K562 (cell line): Measurements from ENCODE around the gene PIH1D1. TPM values are rescaled to one million over a fixed set of nuclear protein-coding genes. Genes with fewer than 3 reads are reported as not detected.

Experiments
- ATAC-seq: fragments of 200-7000 bp; cut with Tn5 transposase; 3 replicates; pipeline ENCODE4 v1.9.1; 2020; ENCODE audit warnings: moderate library complexity
- BruUV-seq: library from RNA; stranded (reverse); fragments of 400-500 nt; replicated peaks from 2 replicates; lab custom pipeline; 2021; lab: Mats Ljungman, UMichigan
- CTCF ChIA-PET: fragments of 300-600 bp; formaldehyde crosslinking; extraction: SDS; loops from one replicate; lab custom pipeline; 2021; ENCODE audit warnings: low intra/inter-chr PET ratio; lab: Yijun Ruan, JAX
- POLR2A ChIA-PET: fragments of 300-600, 350-650 bp; sonication (Branson Sonifier 250); formaldehyde crosslinking; extraction: SDS; loops from one replicate; lab custom pipeline; 2021; ENCODE audit warnings: antibody characterized with exemption, inconsistent platforms; lab: Yijun Ruan, JAX
- DNase-seq, 4 experiments: peaks; one replicate each; pipeline versions ENCODE4 v3.0.0 to v3.0.0-alpha.2; 2011 to 2018; ENCODE audit warnings: low spot score in 3 of 4, mixed read lengths in 3 of 4; ENCODE audit errors: extremely low read depth in 1 of 4
- FAIRE-seq: peaks from 2 replicates; lab custom pipeline; 2011; peaks lifted over from hg19 to GRCh38; lab: Jason Lieb, UNC
- H2AFZ ChIP-seq: 2 replicates; pipeline ENCODE4 v1.6.0; 2011; ENCODE audit warnings: low read depth, low read length, control low read depth, inconsistent platforms
- H3K27ac ChIP-seq: fragments of 200-600 bp; 3 replicates; pipeline ENCODE4 v1.8.0; 2011; ENCODE audit warnings: low read depth, mild to moderate bottlenecking, control low read depth, inconsistent platforms, low read length, moderate library complexity, mixed read lengths; ENCODE audit errors: extremely low read depth
- H3K27me3 ChIP-seq, 2 experiments: fragments of 300-600 bp in 1 of 2; 2 replicates in 1 of 2; 3 replicates in 1 of 2; pipeline versions ENCODE4 v1.6.0 to v1.8.0; 2011; ENCODE audit warnings: inconsistent platforms in 2 of 2, low read length in 2 of 2, mild to moderate bottlenecking in 1 of 2, mixed read lengths in 1 of 2, moderate library complexity in 1 of 2; ENCODE audit not compliant: control insufficient read depth in 2 of 2, insufficient read depth in 2 of 2
- H3K36me3 ChIP-seq: fragments of 300-600 bp; 3 replicates; pipeline ENCODE4 v1.8.0; 2011; ENCODE audit warnings: mild to moderate bottlenecking, low read length, inconsistent platforms; ENCODE audit not compliant: control insufficient read depth, insufficient read depth
- H3K4me1 ChIP-seq, 2 experiments: fragments of 200-600 bp in 1 of 2; replicated peaks in 1 of 2; 2 replicates in 1 of 2; 3 replicates in 1 of 2; pipeline versions ENCODE4 v1.5.1 to v1.8.0; 2011; ENCODE audit warnings: inconsistent platforms in 2 of 2, low read length in 2 of 2, mild to moderate bottlenecking in 1 of 2, mixed read lengths in 1 of 2, moderate library complexity in 1 of 2; ENCODE audit not compliant: control insufficient read depth in 2 of 2, insufficient read depth in 2 of 2
- H3K4me2 ChIP-seq: 2 replicates; pipeline ENCODE4 v1.6.1; 2011; ENCODE audit warnings: low read length, control low read depth, inconsistent platforms, mixed read lengths; ENCODE audit not compliant: insufficient read depth
- H3K4me3 ChIP-seq: fragments of 200-600 bp; sonication (generic), shearing (Covaris generic); 2 replicates; pipeline ENCODE4 v1.5.1; 2016; ENCODE audit warnings: control low read depth, inconsistent platforms
- H3K79me2 ChIP-seq: fragments of 200-600 bp; 3 replicates; pipeline ENCODE4 v1.8.0; 2011; ENCODE audit warnings: low read length, inconsistent platforms; ENCODE audit not compliant: control insufficient read depth, insufficient read depth
- H3K9ac ChIP-seq, 2 experiments: 2 replicates each; pipeline versions ENCODE4 v1.6.0 to v1.6.1; 2011; ENCODE audit warnings: low read depth in 2 of 2, low read length in 2 of 2, control low read depth in 1 of 2, inconsistent platforms in 1 of 2, mild to moderate bottlenecking in 1 of 2, mixed read lengths in 1 of 2; ENCODE audit not compliant: insufficient read depth in 1 of 2
- H3K9me1 ChIP-seq: one replicate; pipeline ENCODE4 v1.6.0; 2011; ENCODE audit warnings: inconsistent platforms, mild to moderate bottlenecking, low read length, moderate library complexity; ENCODE audit not compliant: control insufficient read depth, insufficient read depth
- H3K9me3 ChIP-seq: replicated peaks from 2 replicates; pipeline ENCODE4 v1.5.1; 2011; ENCODE audit warnings: low read depth, low read length, inconsistent platforms; ENCODE audit not compliant: control insufficient read depth, insufficient read depth
- H4K20me1 ChIP-seq: replicated peaks from 2 replicates; pipeline ENCODE4 v1.6.1; 2011; ENCODE audit warnings: low read length, inconsistent platforms, mixed read lengths; ENCODE audit not compliant: control insufficient read depth, insufficient read depth
- BACH1 ChIP-seq: fragments of 200-800 bp; sonication (Bioruptor generic); IDR thresholded peaks from 2 replicates; pipeline ENCODE4 v1.6.1; 2016; ENCODE audit warnings: missing genetic modification characterization, missing compliant biosample characterization
- CC2D1A ChIP-seq: fragments of 450-650 bp; IDR thresholded peaks from 2 replicates; pipeline ENCODE4 v1.6.1; 2017; ENCODE audit warnings: mild to moderate bottlenecking
- CHCHD3 ChIP-seq: fragments of 250-450 bp; sonication (Bioruptor Pico); IDR thresholded peaks from 2 replicates; pipeline ENCODE4 v2.1.2; 2022; ENCODE audit warnings: mild to moderate bottlenecking
- EHMT2 ChIP-seq: fragments of 450-650 bp; IDR thresholded peaks from 2 replicates; pipeline ENCODE4 v1.6.1; 2018; ENCODE audit warnings: antibody characterized with exemption
- FOXM1 ChIP-seq, 2 experiments: fragments of 450-650 bp in 1 of 2; sonication (generic) in 1 of 2; formaldehyde crosslinking in 1 of 2; IDR thresholded peaks; 2 replicates each; pipeline versions ENCODE4 v1.6.1 to v1.9.0; 2017 to 2022; ENCODE audit warnings: low read depth in 2 of 2, mild to moderate bottlenecking in 2 of 2, missing genetic modification reagents in 1 of 2, moderate library complexity in 1 of 2
- NELFE ChIP-seq: IDR thresholded peaks from 2 replicates; pipeline ENCODE4 v1.6.1; 2011; ENCODE audit warnings: mild to moderate bottlenecking; ENCODE audit not compliant: insufficient read depth, insufficient read length
- NFATC3 ChIP-seq: fragments of 450-650 bp; IDR thresholded peaks from 2 replicates; pipeline ENCODE4 v1.6.1; 2017; ENCODE audit warnings: mild to moderate bottlenecking
- NFXL1 ChIP-seq: fragments of 450-650 bp; formaldehyde crosslinking; IDR thresholded peaks from 2 replicates; pipeline ENCODE4 v1.4.0; 2021; ENCODE audit warnings: mild to moderate bottlenecking
- PHF8 ChIP-seq: fragments of 200-600 bp; sonication (generic); IDR thresholded peaks from 2 replicates; pipeline ENCODE4 v1.6.1; 2012; ENCODE audit warnings: mixed run types, mild to moderate bottlenecking, inconsistent platforms, low read length, moderate library complexity, borderline replicate concordance
- POLR2A ChIP-seq: fragments of 450-650 bp; conservative IDR thresholded peaks from 2 replicates; pipeline ENCODE4 v1.6.1; 2016
- SRF ChIP-seq, 2 experiments: fragments of 250-450, 450-650 bp in 1 of 2; sonication (Bioruptor Pico) in 1 of 2; sonication (generic) in 1 of 2; formaldehyde crosslinking; IDR thresholded peaks; 2 replicates each; pipeline versions ENCODE4 v1.5.0 to v1.5.1; 2020 to 2022; ENCODE audit warnings: mild to moderate bottlenecking in 1 of 2, missing genetic modification reagents in 1 of 2
- TAF7 ChIP-seq: fragments of 450-650 bp; IDR thresholded peaks from 2 replicates; pipeline ENCODE4 v1.6.1; 2016; ENCODE audit warnings: missing genetic modification characterization, missing compliant biosample characterization
- THAP7 ChIP-seq: fragments of 250-450 bp; sonication (Bioruptor Pico); IDR thresholded peaks from 2 replicates; pipeline ENCODE4 v1.5.0; 2021
- THRA ChIP-seq: fragments of 450-650 bp; IDR thresholded peaks from 2 replicates; pipeline ENCODE4 v1.6.1; 2017; ENCODE audit warnings: mild to moderate bottlenecking, moderate library complexity
- WHSC1 ChIP-seq: IDR thresholded peaks from one replicate; pipeline ENCODE4 v1.6.1; 2012; ENCODE audit warnings: low read length, control low read depth, inconsistent platforms
- ZNF12 ChIP-seq: sonication (generic); formaldehyde crosslinking; IDR thresholded peaks from 2 replicates; pipeline ENCODE4 v1.4.0; 2020; ENCODE audit warnings: mild to moderate bottlenecking, missing genetic modification reagents
- ZNF143 ChIP-seq: sonication (generic); formaldehyde crosslinking; IDR thresholded peaks from 2 replicates; pipeline ENCODE4 v1.9.0; 2022; ENCODE audit warnings: mild to moderate bottlenecking, missing genetic modification reagents
- ZNF165 ChIP-seq: fragments of 250-450 bp; sonication (Bioruptor Pico); IDR thresholded peaks from 2 replicates; pipeline ENCODE4 v1.4.0; 2020; ENCODE audit warnings: borderline replicate concordance
- ZNF583 ChIP-seq: fragments of 250-450 bp; sonication (Bioruptor Pico); IDR thresholded peaks from 2 replicates; pipeline ENCODE4 v1.4.0; 2020
- ZNF77 ChIP-seq: fragments of 250-450 bp; sonication (Bioruptor Pico); IDR thresholded peaks from 2 replicates; pipeline ENCODE4 v1.5.0; 2020
- WGBS: fragments of 100-300 bp; shearing (Covaris generic); methylation state at CpG from one replicate; pipeline ENCODE4 v1.1.6; 2016; ENCODE audit warnings: low coverage, mixed read lengths; ENCODE audit not compliant: insufficient coverage; ENCODE audit errors: missing lambda C conversion rate; 5-methylcytosine and 5-hydroxymethylcytosine counted together
- in situ Hi-C: fragments of 300-500 bp; cut with MboI; formaldehyde crosslinking; loops from 4 replicates; pipeline ENCODE4 v1.15.0; 2018; ENCODE audit warnings: inconsistent platforms, mixed read lengths
- intact Hi-C: fragments of 100-400 bp; cut with micrococcal nuclease; formaldehyde crosslinking; loops from 2 replicates; pipeline ENCODE4 v1.14.2; 2022
- polyA plus RNA-seq, 8 experiments: library from polyadenylated mRNA; depleted of rRNA in 4 of 8; stranded (reverse) in 5 of 8; unstranded in 3 of 8; fragments of >200 nt; fragmentation: Nextera tagmentation in 2 of 8; fragmentation: Illumina TruSeq in 1 of 8; extraction: Ambion mirVana in 2 of 8; extraction: Trizol in 1 of 8; gene quantifications; 2 replicates each; pipeline versions ENCODE4 v1.2.1 to v1.2.3, GENCODE V29; 2011 to 2014; ENCODE audit warnings: inconsistent platforms in 1 of 8, missing spikeins in 1 of 8
- total RNA-seq, 7 experiments: library from RNA; depleted of rRNA in 6 of 7; stranded (reverse); fragments of >200 nt in 6 of 7; fragmentation: Illumina TruSeq in 2 of 7; extraction: Trizol in 2 of 7; gene quantifications; 2 replicates each; pipeline versions ENCODE4 v1.2.1 to v1.2.3, GENCODE V29; 2011 to 2021; ENCODE audit warnings: low replicate concordance in 1 of 7

Gene PIH1D1
- total and polyA plus RNA-seq, 9 of the 15 experiments (the other 6 are each of a cell fraction or from before 2014, with no cell fraction given) = 26.5 to 224 (median 137) TPM

- TF ChIP-seq BACH1 = no peak
- no peak for TF ChIP-seq ZNF165 (CRISPR knock-in tag)
- no peak for TF ChIP-seq WHSC1
- no peak for TF ChIP-seq FOXM1 (IDR thresholded peaks at IDR 0.05; ENCODE audit: low read depth)
- no peak for TF ChIP-seq FOXM1 (CRISPR knock-in tag; IDR thresholded peaks at IDR 0.05; ENCODE audit: low read depth)
- no peak for TF ChIP-seq ZNF583
These were observed 41.2 kb upstream of the PIH1D1 start (continued) for GRCh38 chr19:49492573-49493405.

GRCh38 chr19:49491804-49492572 is 40.4 kb upstream of the PIH1D1 start:
- H3K27me3 ChIP-seq = no peaks in the 10 kb centered on the region
- H3K4me3 ChIP-seq = no peak overlapping the region
- no peaks in the 10 kb centered on the region for H3K9me3 ChIP-seq
- peak overlapping the region in 1 of 2 experiments; percentile 77; a peak in 1 of 4 replicates for H3K9ac ChIP-seq
- H3K27ac ChIP-seq = peak overlapping the region; percentile 42; the same call in 1 of the 3 replicates
- in situ Hi-C loops (loop anchor here (10.0 kb wide), 1 partner anchor 383 kb away; the partner anchor contains the start of genes AKT1S1 and TBC1D17), intact Hi-C loops (no loop called here)
- H3K9me1 ChIP-seq = no peaks in the 10 kb centered on the region
- 68% methylated on average over 7 of the region's 7 CpGs for WGBS
- H3K4me2 ChIP-seq = no peak overlapping the region
- BruUV-seq = no TSS peak
- H2AFZ ChIP-seq = no peak overlapping the region
- CTCF ChIA-PET = no interaction called here
- DNase-seq = no peak
- H3K4me1 ChIP-seq = peaks cover 15 to 23% of the 10 kb centered on the region in 2 experiments; a peak in 3 of 5 replicates
- no peak for FAIRE-seq
- H3K79me2 ChIP-seq = peaks cover 53% of the 10 kb centered on the region
- POLR2A ChIA-PET = interaction anchor here (0.6 to 1.4 kb wide), 7 partner anchors 9 to 193 kb away, joined by 3 to 5 read pairs (median 3); no protein-coding TSS in a partner anchor
- peaks cover 30% of the 10 kb centered on the region for H4K20me1 ChIP-seq
- no peak for ATAC-seq
- peaks cover 58% of the 10 kb centered on the region for H3K36me3 ChIP-seq
- TF ChIP-seq ZNF143 (CRISPR knock-in tag) (no peak), ZNF77 (CRISPR knock-in tag) (no peak), NFATC3 (no peak), TAF7 (tag) (no peak), POLR2A (no peak), CHCHD3 (CRISPR knock-in tag) (0 out of 2 replicates have a peak, but pooled peaks have one; percentile 65), CC2D1A (no peak), EHMT2 (no peak), PHF8 (no peak), THAP7 (CRISPR knock-in tag) (no peak), THRA (no peak), SRF (CRISPR knock-in tag; IDR thresholded peaks at IDR 0.05) (0 out of 4 replicates have a peak, but pooled peaks of 1 of the 2 experiments have one; percentile 25), NFXL1 (peak; percentile 8; the same call in 1 of the 2 replicates), NELFE (no peak), ZNF12 (CRISPR knock-in tag) (no peak)
